Measurements from ENCODE around the gene SLIT3.

SLIT3 gene

DNA sequence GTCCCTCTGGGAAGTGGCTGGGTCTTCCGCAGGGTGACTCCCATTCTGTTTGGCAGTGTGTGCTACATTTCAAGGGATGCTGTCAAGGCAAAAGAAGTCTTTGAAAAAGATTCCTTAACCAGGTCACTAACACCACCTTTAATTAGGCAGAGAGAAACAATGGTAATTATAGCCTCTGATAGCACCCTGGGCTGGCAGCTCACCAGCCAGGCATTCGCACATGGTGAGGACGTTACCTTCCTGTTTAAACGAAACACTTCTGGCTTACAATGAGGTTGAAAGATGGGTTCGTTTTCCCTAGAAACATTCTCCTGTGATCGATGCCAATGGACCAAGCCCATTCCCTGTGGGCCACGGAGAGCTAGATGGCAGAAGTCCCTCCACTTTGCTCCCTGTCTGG is 491.7 kb downstream of the SLIT3 start:
- Histone ChIP-seq H3K4me2 (ENCODE audit: low read depth, low read length, poor library complexity, severe bottlenecking) (no peak overlapping the region), H3K9ac (ENCODE audit: low read length) (no peak overlapping the region), H3K79me2 (ENCODE audit: insufficient read depth, low read length) (no peaks in the 10 kb centered on the region), H3K9me2 (replicated peaks; ENCODE audit: insufficient read depth, low read length) (no peaks in the 10 kb centered on the region), H3K4me3 (ENCODE audit: insufficient read depth, low read length, poor library complexity, severe bottlenecking) (no peak overlapping the region), H3F3A (ENCODE audit: insufficient read depth) (no peaks in the 10 kb centered on the region), H2AFZ (ENCODE audit: low read depth, low read length, severe bottlenecking) (no peak overlapping the region), H3K27me3 (ENCODE audit: low read length) (no peaks in the 10 kb centered on the region), H3K27ac (ENCODE audit: low read depth, low read length) (no peak overlapping the region), H3K36me3 (ENCODE audit: low read length) (no peaks in the 10 kb centered on the region), H4K20me1 (ENCODE audit: low read depth, low read length) (no peaks in the 10 kb centered on the region), H3K9me3 (ENCODE audit: insufficient read depth, low read length) (no peaks in the 10 kb centered on the region)
- no peak for TF ChIP-seq EZH2phosphoT487 (conservative IDR thresholded peaks at IDR 0.05; ENCODE audit: low read length)
- TF ChIP-seq, protein P1, sequence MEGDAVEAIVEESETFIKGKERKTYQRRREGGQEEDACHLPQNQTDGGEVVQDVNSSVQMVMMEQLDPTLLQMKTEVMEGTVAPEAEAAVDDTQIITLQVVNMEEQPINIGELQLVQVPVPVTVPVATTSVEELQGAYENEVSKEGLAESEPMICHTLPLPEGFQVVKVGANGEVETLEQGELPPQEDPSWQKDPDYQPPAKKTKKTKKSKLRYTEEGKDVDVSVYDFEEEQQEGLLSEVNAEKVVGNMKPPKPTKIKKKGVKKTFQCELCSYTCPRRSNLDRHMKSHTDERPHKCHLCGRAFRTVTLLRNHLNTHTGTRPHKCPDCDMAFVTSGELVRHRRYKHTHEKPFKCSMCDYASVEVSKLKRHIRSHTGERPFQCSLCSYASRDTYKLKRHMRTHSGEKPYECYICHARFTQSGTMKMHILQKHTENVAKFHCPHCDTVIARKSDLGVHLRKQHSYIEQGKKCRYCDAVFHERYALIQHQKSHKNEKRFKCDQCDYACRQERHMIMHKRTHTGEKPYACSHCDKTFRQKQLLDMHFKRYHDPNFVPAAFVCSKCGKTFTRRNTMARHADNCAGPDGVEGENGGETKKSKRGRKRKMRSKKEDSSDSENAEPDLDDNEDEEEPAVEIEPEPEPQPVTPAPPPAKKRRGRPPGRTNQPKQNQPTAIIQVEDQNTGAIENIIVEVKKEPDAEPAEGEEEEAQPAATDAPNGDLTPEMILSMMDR (IDR thresholded peaks at IDR 0.05; ENCODE audit: insufficient read depth, low read length, poor library complexity, severe bottlenecking), result no peak

DNA sequence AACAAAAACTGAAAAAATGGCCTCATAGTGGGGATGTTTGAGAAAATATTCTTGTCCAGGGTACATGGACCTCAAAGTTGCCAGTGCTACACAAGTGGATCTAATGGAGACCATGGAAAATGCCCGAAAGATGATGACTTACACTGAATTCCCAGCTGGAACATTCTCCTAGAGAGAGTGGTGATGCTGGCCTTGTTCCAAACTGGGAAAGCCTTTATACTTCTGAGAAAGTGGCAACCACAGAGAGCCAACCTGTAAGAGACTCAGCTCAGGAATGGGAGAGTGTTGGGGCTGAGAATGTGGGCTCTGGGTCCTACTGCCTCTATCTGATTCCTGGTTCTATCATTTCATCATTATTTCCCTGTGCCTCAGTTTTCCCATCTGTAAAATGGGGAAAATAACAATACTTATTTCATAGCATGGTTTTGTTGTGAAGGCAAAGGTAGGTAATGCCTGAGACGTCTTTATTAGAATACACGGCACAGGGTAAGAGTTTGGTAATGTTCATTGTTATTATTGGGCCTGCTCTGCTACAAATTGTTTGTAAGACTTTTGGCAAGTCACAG is 492.8 kb downstream of the SLIT3 start:
- Histone ChIP-seq H3K4me2 (ENCODE audit: low read depth, low read length, poor library complexity, severe bottlenecking) (no peak overlapping the region), H3K27ac (ENCODE audit: low read depth, low read length) (no peak overlapping the region), H3K79me2 (ENCODE audit: insufficient read depth, low read length) (no peaks in the 10 kb centered on the region), H4K20me1 (ENCODE audit: low read depth, low read length) (no peaks in the 10 kb centered on the region), H3K9me2 (replicated peaks; ENCODE audit: insufficient read depth, low read length) (no peaks in the 10 kb centered on the region), H2AFZ (ENCODE audit: low read depth, low read length, severe bottlenecking) (no peak overlapping the region), H3K36me3 (ENCODE audit: low read length) (no peaks in the 10 kb centered on the region), H3K9me3 (ENCODE audit: insufficient read depth, low read length) (no peaks in the 10 kb centered on the region), H3F3A (ENCODE audit: insufficient read depth) (no peaks in the 10 kb centered on the region), H3K4me3 (ENCODE audit: insufficient read depth, low read length, poor library complexity, severe bottlenecking) (no peak overlapping the region), H3K9ac (ENCODE audit: low read length) (no peak overlapping the region), H3K27me3 (ENCODE audit: low read length) (no peaks in the 10 kb centered on the region)
- TF ChIP-seq EZH2phosphoT487 (conservative IDR thresholded peaks at IDR 0.05; ENCODE audit: low read length), result no peak
- TF ChIP-seq, protein P1 (IDR thresholded peaks at IDR 0.05; ENCODE audit: insufficient read depth, low read length, poor library complexity, severe bottlenecking), result no peak

DNA sequence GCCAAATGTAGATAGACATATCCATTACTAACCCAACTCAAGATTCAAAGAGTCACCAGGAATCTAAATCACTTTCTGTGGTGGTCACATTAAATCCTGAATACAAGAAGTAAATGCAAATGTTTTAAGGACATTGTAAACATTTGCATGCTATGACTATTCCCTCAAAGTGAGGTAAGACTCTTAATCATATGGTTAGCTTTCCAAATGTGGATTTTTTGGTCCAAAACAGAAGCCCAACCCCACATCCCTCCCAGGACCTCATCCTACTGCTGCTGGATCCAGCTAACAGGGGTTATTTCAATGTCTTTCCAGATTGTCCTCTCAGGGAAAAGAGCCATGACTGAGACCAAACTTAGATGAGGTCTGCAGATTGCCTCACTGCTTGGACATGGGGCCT is 493.7 kb downstream of the SLIT3 start:
- H2AFZ ChIP-seq (ENCODE audit: low read depth, low read length, severe bottlenecking), result no peak overlapping the region
- H3K9me2 ChIP-seq (replicated peaks; ENCODE audit: insufficient read depth, low read length), result no peaks in the 10 kb centered on the region
- H3K9ac ChIP-seq (ENCODE audit: low read length), result no peak overlapping the region
- no peaks in the 10 kb centered on the region for H3K9me3 ChIP-seq (ENCODE audit: insufficient read depth, low read length)
- no peak overlapping the region for H3K4me3 ChIP-seq (ENCODE audit: insufficient read depth, low read length, poor library complexity, severe bottlenecking)
- no peak overlapping the region for H3K27ac ChIP-seq (ENCODE audit: low read depth, low read length)
- no peaks in the 10 kb centered on the region for H3K27me3 ChIP-seq (ENCODE audit: low read length)
- TF ChIP-seq, protein P1 (IDR thresholded peaks at IDR 0.05; ENCODE audit: insufficient read depth, low read length, poor library complexity, severe bottlenecking), result no peak
- no peak for TF ChIP-seq EZH2phosphoT487 (conservative IDR thresholded peaks at IDR 0.05; ENCODE audit: low read length)
- no peaks in the 10 kb centered on the region for H4K20me1 ChIP-seq (ENCODE audit: low read depth, low read length)
- H3F3A ChIP-seq (ENCODE audit: insufficient read depth), result no peaks in the 10 kb centered on the region
- no peak overlapping the region for H3K4me2 ChIP-seq (ENCODE audit: low read depth, low read length, poor library complexity, severe bottlenecking)
- no peaks in the 10 kb centered on the region for H3K36me3 ChIP-seq (ENCODE audit: low read length)
- no peaks in the 10 kb centered on the region for H3K79me2 ChIP-seq (ENCODE audit: insufficient read depth, low read length)

All from SU-DHL-6 (cell line).